Heart right ventricle (tissue), 16 donors: Measurements from ENCODE around the gene TBC1D2B. TPM values are rescaled to one million over a fixed set of nuclear protein-coding genes. Genes with fewer than 3 reads are reported as not detected.

Experiments used
- ATAC-seq, 8 donors: fragments of 200-7000 bp; cut with Tn5 transposase; one replicate each; pipeline ENCODE4 v1.9.1; 2020; ENCODE audit warnings: mild to moderate bottlenecking in 8 of 8, moderate library complexity in 8 of 8, moderate number of reproducible peaks in 1 of 8
- DNase-seq, 2 donors: peaks; one replicate each; pipeline ENCODE4 v3.0.0-alpha.2; 2020
- H3K27ac ChIP-seq, 10 donors: fragments of 200-600 bp; sonication (generic) in 2 of 10; one replicate each; pipeline versions ENCODE4 v1.5.0 to v1.8.0; 2020 to 2022; ENCODE audit warnings: mild to moderate bottlenecking in 3 of 10
- H3K27me3 ChIP-seq, 7 donors: fragments of 200-600 bp; one replicate each; pipeline ENCODE4 v1.8.0; 2021 to 2022; ENCODE audit warnings: mild to moderate bottlenecking in 2 of 7
- H3K36me3 ChIP-seq, 9 donors: fragments of 200-600 bp; sonication (generic) in 1 of 9; one replicate each; pipeline versions ENCODE4 v1.5.0 to v1.8.0; 2020 to 2022; ENCODE audit warnings: mild to moderate bottlenecking in 2 of 9
- H3K4me1 ChIP-seq, 9 donors: fragments of 200-600 bp; sonication (generic) in 1 of 9; one replicate each; pipeline versions ENCODE4 v1.5.0 to v1.8.0; 2020 to 2022; ENCODE audit warnings: mild to moderate bottlenecking in 4 of 9
- H3K4me3 ChIP-seq, 10 donors: fragments of 200-600 bp; sonication (generic) in 2 of 10; one replicate each; pipeline versions ENCODE4 v1.5.0 to v1.8.0; 2020 to 2022; ENCODE audit warnings: mild to moderate bottlenecking in 7 of 10, moderate library complexity in 2 of 10
- H3K9me3 ChIP-seq, 11 donors: fragments of 200-600 bp in 10 of 11; sonication (generic) in 2 of 11; one replicate each; pipeline versions ENCODE4 v1.5.0 to v1.8.0; 2013 to 2022; ENCODE audit warnings: mild to moderate bottlenecking in 2 of 11, control low read depth in 1 of 11, moderate library complexity in 1 of 11
- CTCF ChIP-seq, 9 donors: fragments of 200-600 bp; sonication (generic) in 2 of 9; IDR thresholded peaks; one replicate each; pipeline versions ENCODE4 v1.5.0 to v1.8.0; 2021 to 2022; ENCODE audit warnings: antibody characterized with exemption in 9 of 9, mild to moderate bottlenecking in 5 of 9, moderate library complexity in 1 of 9
- WGBS, 2 donors: extraction: QIAGEN DNeasy Blood & Tissue Kit; methylation state at CpG; one replicate each; pipeline ENCODE4 v1.1.7; 2013; ENCODE audit warnings: inconsistent platforms in 1 of 2; 5-methylcytosine and 5-hydroxymethylcytosine counted together
- intact Hi-C, 10 donors: fragments of 100-400 bp; cut with DNase I; formaldehyde crosslinking; loops; one replicate each; pipeline versions ENCODE4 v1.11.1 to v1.14.2; 2022
- polyA plus RNA-seq, 2 donors: library from polyadenylated mRNA; stranded (reverse); fragments of 200-250 nt; gene quantifications; one replicate each; pipeline ENCODE4 v1.2.3, GENCODE V29; 2013
- total RNA-seq, 10 donors: library from RNA; stranded (reverse); fragmentation: NEBNext Ultra II Directional in 3 of 10; extraction: Animal tissue kit (Norgen Biotek cat#: 25700) in 3 of 10; gene quantifications; one replicate each; pipeline versions ENCODE4 v1.2.1 to v1.2.4, GENCODE V29; 2021 to 2023
- donor health status: Arrhythmogenic right ventricular cardiomyopathy.
- donor health status: ischemic (EF 13 %, LVEDD 7.1; RV severe dilation, severe dysfunction).
- donor health status: healthy with polysubstance abuse.
- donor health status: DM: no; HTN: yes; CAD: no.
- donor health status: DM: no; HTN: no; CAD: no.
- donor health status: ischemic (EF 25% LVEDD 6.9; RV normal size, moderate dysfunction).
- donor health status: ischemic (EF 25% LVEDD 5.7; RV mildly dilated, moderate dysfunction).
- donor health status: healthy.
- donor health status: DM: yes; HTN: yes; CAD: no.
- donor health status: Ischemic cardiomyopathy.
- donor health status: ischemic (EF 35%, LVEDD 5.7; RV mildly dilated, moderate dysfunction).
- donor health status: nonischemic (EF 11% LVEDD 7.7; RV severe dilation, severe dysfunction).
- donor health status: DM: yes; HTN: yes; CAD: no.
- donor health status: PGD.
- donor health status: ischemic (EF 29% LVEDD 5.4; RV normal size, mild dysfunction).
- donor health status: nonischemic (EF 23%, LVEDD 6.1; RV moderate dilation, normal function).

TBC1D2B gene
- total and polyA plus RNA-seq, 12 donors: 4.7 to 20.8 (median 9.6) TPM

GRCh38 chr15:78010067-78010466 is 67.4 kb downstream of the TBC1D2B start:
- intact Hi-C loops: no loop called here

GRCh38 chr15:78007964-78008886 is 69.3 kb downstream of the TBC1D2B start:
- no peaks in the 10 kb centered on the region for H3K9me3 ChIP-seq
- H3K4me3 ChIP-seq: no peak overlapping the region
- 60 to 67% methylated on average over 17 of the region's 17 CpGs for WGBS, 2 donors
- peaks cover 17 to 54% (median 51%) of the 10 kb centered on the region in 9 donors for H3K4me1 ChIP-seq
- intact Hi-C loops: loop anchor here in 4 of 10 donors (5.0 to 10.0 kb wide), 5 partner anchors 41 to 99 kb away; partner anchors contain the start of gene TBC1D2B (in 2 of the 4)
- no peak for TF ChIP-seq CTCF (IDR thresholded peaks at IDR 0.05)
- H3K27me3 ChIP-seq: no peaks in the 10 kb centered on the region
- DNase-seq (peak; percentile 49 to 77), ATAC-seq (peak; percentile 29 to 77 (median 55))
- H3K36me3 ChIP-seq: peaks cover 0 to 98% (median 16%) of the 10 kb centered on the region in 9 donors
- peak overlapping the region in 6 of 10 donors; percentile 9 to 58 (median 24) for H3K27ac ChIP-seq

More at GRCh38 chr15:78010067-78010466, 67.4 kb downstream of the TBC1D2B start:
- peaks cover 0 to 99% (median 20%) of the 10 kb centered on the region in 9 donors for H3K36me3 ChIP-seq
- H3K27ac ChIP-seq: no peak overlapping the region
- 83 to 86% methylated on average over 4 of the region's 4 CpGs for WGBS, 2 donors
- ATAC-seq (no peak), DNase-seq (no peak)
- H3K27me3 ChIP-seq: no peaks in the 10 kb centered on the region
- H3K4me1 ChIP-seq: peaks cover 8 to 36% (median 35%) of the 10 kb centered on the region in 9 donors
- TF ChIP-seq CTCF (IDR thresholded peaks at IDR 0.05): no peak
- no peak overlapping the region for H3K4me3 ChIP-seq
- H3K9me3 ChIP-seq: no peaks in the 10 kb centered on the region

GRCh38 chr15:78007211-78007931 is 70.1 kb downstream of the TBC1D2B start:
- no peak overlapping the region for H3K4me3 ChIP-seq
- intact Hi-C loops: loop anchor here in 4 of 10 donors (5.0 to 10.0 kb wide), 5 partner anchors 40 to 100 kb away; partner anchors contain the start of gene TBC1D2B (in 2 of the 4)
- H3K9me3 ChIP-seq: no peaks in the 10 kb centered on the region
- H3K4me1 ChIP-seq: peaks cover 17 to 55% (median 51%) of the 10 kb centered on the region in 9 donors
- ATAC-seq (peak in 3 of 8 donors; percentile 10 to 34 (median 12)), DNase-seq (no peak)
- 58 to 61% methylated on average over 11 of the region's 11 CpGs for WGBS, 2 donors
- H3K36me3 ChIP-seq: peaks cover 0 to 98% (median 17%) of the 10 kb centered on the region in 9 donors
- TF ChIP-seq CTCF (IDR thresholded peaks at IDR 0.05): no peak
- H3K27me3 ChIP-seq: no peaks in the 10 kb centered on the region
- peak overlapping the region in 5 of 10 donors; percentile 9 to 58 (median 31) for H3K27ac ChIP-seq
